HCT116 (cell line): ENCODE data around the gene MS4A15. TPM values are rescaled to one million over a fixed set of nuclear protein-coding genes. Genes with fewer than 3 reads are reported as not detected.

Experiments
- ATAC-seq: fragments of 200-7000 bp; cut with Tn5 transposase; 2 replicates; pipeline ENCODE4 v1.9.1; 2020; ENCODE audit warnings: mild to moderate bottlenecking, moderate library complexity
- BruUV-seq: library from RNA; stranded (reverse); fragments of 400-500 nt; replicated peaks from 2 replicates; lab custom pipeline; 2021; lab: Mats Ljungman, UMichigan
- CTCF ChIA-PET: fragments of 300-600 bp; sonication (Branson Sonifier 250); formaldehyde crosslinking; loops from one replicate; lab custom pipeline; 2021; ENCODE audit warnings: antibody characterized with exemption; lab: Charles Lee
- POLR2A ChIA-PET: fragments of 300-600, 350-600 bp; sonication (Branson Sonifier 250); formaldehyde crosslinking; loops from one replicate; lab custom pipeline; 2021; ENCODE audit warnings: antibody characterized with exemption; lab: Charles Lee
- RAD21 ChIA-PET, 2 experiments: fragments of 300-600 bp; sonication (Branson Sonifier 250); formaldehyde crosslinking; loops; one replicate each; lab custom pipeline; 2023; ENCODE audit warnings: low total read pairs in 2 of 2; ENCODE audit not compliant: uncharacterized antibody in 2 of 2, unreplicated experiment in 2 of 2, low non-redundant PET in 1 of 2; lab: Charles Lee
- DNase-seq: peaks from one replicate; pipeline ENCODE4 v3.0.0-alpha.2; 2010; ENCODE audit warnings: low read depth, low spot score
- H2AFZ ChIP-seq: fragments of 200-600 bp; shearing (Covaris generic), sonication (generic); 2 replicates; pipeline ENCODE4 v1.6.1; 2017; ENCODE audit warnings: low read depth, mixed run types, mixed read lengths, antibody characterized with exemption, low read length; ENCODE audit not compliant: poor library complexity, severe bottlenecking
- H3K27ac ChIP-seq: 2 replicates; pipeline ENCODE4 v1.5.1; 2012; ENCODE audit warnings: low read depth, low read length
- H3K27me3 ChIP-seq: fragments of 200-600 bp; sonication (generic); 2 replicates; pipeline ENCODE4 v1.6.1; 2016; ENCODE audit warnings: mixed run types, low read length, mixed read lengths; ENCODE audit not compliant: insufficient read depth
- H3K36me3 ChIP-seq, 2 experiments: fragments of 200-500 bp in 1 of 2; fragments of 200-600 bp in 1 of 2; sonication (Bioruptor generic) in 1 of 2; sonication (generic) in 1 of 2; 2 replicates each; pipeline versions ENCODE4 v1.5.1 to v1.6.1; 2014 to 2016; ENCODE audit warnings: low read length in 2 of 2, inconsistent platforms in 1 of 2, mixed read lengths in 1 of 2, mixed run types in 1 of 2; ENCODE audit not compliant: insufficient read depth in 2 of 2, control insufficient read depth in 1 of 2
- H3K4me1 ChIP-seq, 2 experiments: fragments of 200-600 bp in 1 of 2; sonication (generic) in 1 of 2; 2 replicates each; pipeline versions ENCODE4 v1.5.1 to v1.6.1; 2012 to 2017; ENCODE audit warnings: low read length in 2 of 2, inconsistent platforms in 1 of 2, mild to moderate bottlenecking in 1 of 2, mixed read lengths in 1 of 2, mixed run types in 1 of 2, moderate library complexity in 1 of 2; ENCODE audit not compliant: insufficient read depth in 2 of 2, control insufficient read depth in 1 of 2
- H3K4me2 ChIP-seq: fragments of 200-600 bp; sonication (generic); 2 replicates; pipeline ENCODE4 v1.6.1; 2017; ENCODE audit warnings: mixed run types, low read length, mixed read lengths
- H3K4me3 ChIP-seq, 2 experiments: fragments of 200-600 bp in 1 of 2; sonication (generic) in 1 of 2; replicated peaks in 1 of 2; 2 replicates each; pipeline ENCODE4 v1.5.1; 2011 to 2016; ENCODE audit warnings: low read length in 2 of 2, control low read depth in 1 of 2, low read depth in 1 of 2, mild to moderate bottlenecking in 1 of 2, mixed read lengths in 1 of 2, mixed run types in 1 of 2
- H3K79me2 ChIP-seq: fragments of 200-600 bp; sonication (generic); 2 replicates; pipeline ENCODE4 v1.6.1; 2017; ENCODE audit warnings: mild to moderate bottlenecking, mixed run types, low read length, moderate library complexity, mixed read lengths; ENCODE audit not compliant: insufficient read depth
- H3K9ac ChIP-seq: fragments of 200-600 bp; sonication (generic); 2 replicates; pipeline ENCODE4 v1.6.1; 2016; ENCODE audit warnings: low read length, mixed read lengths
- H3K9me2 ChIP-seq: fragments of 200-600 bp; sonication (generic), shearing (Covaris generic); 2 replicates; pipeline ENCODE4 v1.6.1; 2017; ENCODE audit warnings: mixed run types, mild to moderate bottlenecking, moderate library complexity; ENCODE audit not compliant: insufficient read depth
- H3K9me3 ChIP-seq, 2 experiments: fragments of 200-500 bp in 1 of 2; fragments of 200-600 bp in 1 of 2; sonication (Bioruptor generic) in 1 of 2; sonication (generic) in 1 of 2; 2 replicates each; pipeline ENCODE4 v1.6.1; 2014 to 2017; ENCODE audit warnings: low read length in 2 of 2, mixed read lengths in 2 of 2, inconsistent platforms in 1 of 2, low read depth in 1 of 2, mild to moderate bottlenecking in 1 of 2, mixed run types in 1 of 2, moderate library complexity in 1 of 2; ENCODE audit not compliant: control insufficient read depth in 1 of 2, insufficient read depth in 1 of 2
- H4K20me1 ChIP-seq: fragments of 200-600 bp; sonication (generic), shearing (Covaris generic); 2 replicates; pipeline ENCODE4 v1.6.1; 2017; ENCODE audit warnings: mixed run types, mild to moderate bottlenecking, moderate library complexity; ENCODE audit not compliant: insufficient read depth
- ATF3 ChIP-seq: IDR thresholded peaks from 2 replicates; pipeline ENCODE4 v1.6.1; 2012
- CBX3 ChIP-seq: IDR thresholded peaks from 2 replicates; pipeline ENCODE4 v1.6.1; 2012; ENCODE audit warnings: low read depth
- EGR1 ChIP-seq: IDR thresholded peaks from 2 replicates; pipeline ENCODE4 v1.6.1; 2012; ENCODE audit warnings: low read depth
- EZH2 ChIP-seq: fragments of 200-600 bp; sonication (generic); IDR thresholded peaks from 2 replicates; pipeline ENCODE4 v1.6.1; 2017; ENCODE audit warnings: antibody characterized with exemption, mixed run types
- EZH2phosphoT487 ChIP-seq: fragments of 200-600 bp; IDR thresholded peaks from 2 replicates; pipeline ENCODE4 v1.6.1; 2018; ENCODE audit warnings: antibody characterized with exemption, borderline replicate concordance
- JUND ChIP-seq: IDR thresholded peaks from 2 replicates; pipeline ENCODE4 v1.6.1; 2012
- MAX ChIP-seq: IDR thresholded peaks from 2 replicates; pipeline ENCODE4 v1.6.1; 2012
- POLR2AphosphoS5 ChIP-seq: IDR thresholded peaks from 2 replicates; pipeline ENCODE4 v1.6.1; 2011; ENCODE audit warnings: mild to moderate bottlenecking, low read depth, low read length, moderate library complexity
- SIN3A ChIP-seq: IDR thresholded peaks from 2 replicates; pipeline ENCODE4 v1.6.1; 2012; ENCODE audit warnings: low read depth
- TCF7L2 ChIP-seq: IDR thresholded peaks from 2 replicates; pipeline ENCODE4 v1.7.0; 2011; ENCODE audit warnings: borderline replicate concordance, inconsistent platforms; ENCODE audit not compliant: insufficient read depth, insufficient read length; ENCODE audit errors: extremely low read depth
- YY1 ChIP-seq: IDR thresholded peaks from 2 replicates; pipeline ENCODE4 v1.6.1; 2011; ENCODE audit warnings: low read length, low read depth, moderate library complexity, mild to moderate bottlenecking; ENCODE audit not compliant: insufficient replicate concordance; ENCODE audit errors: extremely low read depth
- ZBTB33 ChIP-seq: IDR thresholded peaks from 2 replicates; pipeline ENCODE4 v1.6.1; 2011; ENCODE audit warnings: mild to moderate bottlenecking, low read length, moderate library complexity; ENCODE audit not compliant: insufficient replicate concordance; ENCODE audit errors: extremely low read depth
- ZFX ChIP-seq: fragments of 450-650 bp; IDR thresholded peaks from 2 replicates; pipeline ENCODE4 v1.6.1; 2017
- intact Hi-C: fragments of 100-400 bp; cut with micrococcal nuclease; formaldehyde crosslinking; loops from 2 replicates; pipeline ENCODE4 v1.10.0; 2022
- total RNA-seq: library from RNA; stranded (reverse); gene quantifications from one replicate; pipeline ENCODE4 v1.2.1, GENCODE V29; 2021; ENCODE audit not compliant: unreplicated experiment

The MS4A15 gene
- total RNA-seq, 1 experiment from 2014 or later, result 1.5 TPM

- peaks cover 8 to 10% of the 10 kb centered on the region in 2 experiments; a peak in 2 of 4 replicates for H3K4me1 ChIP-seq
- no peak overlapping the region for H3K4me2 ChIP-seq
- no peak for ATAC-seq
- no peaks in the 10 kb centered on the region for H3K27me3 ChIP-seq
- BruUV-seq, result no TSS peak
- no peak overlapping the region for H3K27ac ChIP-seq
- H3K4me3 ChIP-seq, result no peak overlapping the region
- no peaks in the 10 kb centered on the region for H3K9me3 ChIP-seq
- no peak overlapping the region for H2AFZ ChIP-seq
- no peak for TF ChIP-seq JUND
- TF ChIP-seq YY1, result no peak
- TF ChIP-seq EGR1, result no peak
- TF ChIP-seq CBX3, result no peak
- TF ChIP-seq POLR2AphosphoS5, result no peak
- TF ChIP-seq ZFX, result no peak
- TF ChIP-seq MAX, result no peak
- TF ChIP-seq SIN3A, result no peak
- TF ChIP-seq TCF7L2, result no peak
- no peak for TF ChIP-seq ATF3
- no peak for TF ChIP-seq ZBTB33
- no peak for TF ChIP-seq EZH2
- no peak for TF ChIP-seq EZH2phosphoT487
- TF ChIP-seq, all 23 proteins: peak for 0
- no peaks in the 10 kb centered on the region for H3K9me2 ChIP-seq
- intact Hi-C loops, result no loop called here
- ChIA-PET CTCF (interaction anchor here (0.6 to 4.3 kb wide), 13 partner anchors 11 to 499 kb away, joined by 3 to 31 read pairs (median 6); partner anchors contain the start of gene MS4A8), RAD21 (no interaction called here), POLR2A (no interaction called here)
- no peak overlapping the region for H3K9ac ChIP-seq
- H3K79me2 ChIP-seq, result no peaks in the 10 kb centered on the region
- H3K36me3 ChIP-seq, result no peaks in the 10 kb centered on the region
- no peaks in the 10 kb centered on the region for H4K20me1 ChIP-seq
- no peak for DNase-seq
These were observed 7.2 kb downstream of the MS4A15 start for GRCh38 chr11:60763692-60764369.
